ENCODE results near the gene ZNF813.

Gene ZNF813

GRCh38 chr19:53518121-53518520, 50.6 kb downstream of the ZNF813 start:
- Histone ChIP-seq H3K36me3 (ENCODE audit: low read length) (no peaks in the 10 kb centered on the region), H3K9me2 (replicated peaks; ENCODE audit: insufficient read depth, low read length) (no peaks in the 10 kb centered on the region), H3K9ac (ENCODE audit: low read length) (no peak overlapping the region), H3K4me2 (ENCODE audit: low read depth, low read length, poor library complexity, severe bottlenecking) (no peak overlapping the region), H3K79me2 (ENCODE audit: insufficient read depth, low read length) (no peaks in the 10 kb centered on the region; the same call in 1 of the 2 replicates), H2AFZ (ENCODE audit: low read depth, low read length, severe bottlenecking) (no peak overlapping the region), H3K9me3 (ENCODE audit: insufficient read depth, low read length) (no peaks in the 10 kb centered on the region), H3K27ac (ENCODE audit: low read depth, low read length) (no peak overlapping the region), H4K20me1 (ENCODE audit: low read depth, low read length) (no peaks in the 10 kb centered on the region), H3K27me3 (ENCODE audit: low read length) (no peaks in the 10 kb centered on the region), H3F3A (ENCODE audit: insufficient read depth) (no peaks in the 10 kb centered on the region), H3K4me3 (ENCODE audit: insufficient read depth, low read length, poor library complexity, severe bottlenecking) (no peak overlapping the region)
- TF ChIP-seq CTCF (IDR thresholded peaks at IDR 0.05; ENCODE audit: insufficient read depth, low read length, poor library complexity, severe bottlenecking) (no peak), EZH2phosphoT487 (conservative IDR thresholded peaks at IDR 0.05; ENCODE audit: low read length) (no peak)

GRCh38 chr19:53518716-53519115, 51.2 kb downstream of the ZNF813 start:
- TF ChIP-seq EZH2phosphoT487 (conservative IDR thresholded peaks at IDR 0.05; ENCODE audit: low read length) (no peak), CTCF (IDR thresholded peaks at IDR 0.05; ENCODE audit: insufficient read depth, low read length, poor library complexity, severe bottlenecking) (no peak)
- Histone ChIP-seq H3K9me3 (ENCODE audit: insufficient read depth, low read length) (no peaks in the 10 kb centered on the region), H3K27ac (ENCODE audit: low read depth, low read length) (no peak overlapping the region), H4K20me1 (ENCODE audit: low read depth, low read length) (no peaks in the 10 kb centered on the region), H3K9me2 (replicated peaks; ENCODE audit: insufficient read depth, low read length) (no peaks in the 10 kb centered on the region), H3K27me3 (ENCODE audit: low read length) (no peaks in the 10 kb centered on the region), H3K79me2 (ENCODE audit: insufficient read depth, low read length) (no peaks in the 10 kb centered on the region; the same call in 1 of the 2 replicates), H3K36me3 (ENCODE audit: low read length) (no peaks in the 10 kb centered on the region), H2AFZ (ENCODE audit: low read depth, low read length, severe bottlenecking) (no peak overlapping the region), H3K9ac (ENCODE audit: low read length) (no peak overlapping the region), H3F3A (ENCODE audit: insufficient read depth) (no peaks in the 10 kb centered on the region), H3K4me2 (ENCODE audit: low read depth, low read length, poor library complexity, severe bottlenecking) (no peak overlapping the region), H3K4me3 (ENCODE audit: insufficient read depth, low read length, poor library complexity, severe bottlenecking) (no peak overlapping the region)

- no peak overlapping the region for H3K9ac ChIP-seq (ENCODE audit: low read length)
- TF ChIP-seq CTCF (IDR thresholded peaks at IDR 0.05; ENCODE audit: insufficient read depth, low read length, poor library complexity, severe bottlenecking) (no peak), EZH2phosphoT487 (conservative IDR thresholded peaks at IDR 0.05; ENCODE audit: low read length) (no peak)
- no peak overlapping the region for H2AFZ ChIP-seq (ENCODE audit: low read depth, low read length, severe bottlenecking)
- no peaks in the 10 kb centered on the region for H3K27me3 ChIP-seq (ENCODE audit: low read length)
- H4K20me1 ChIP-seq (ENCODE audit: low read depth, low read length): no peaks in the 10 kb centered on the region
- no peaks in the 10 kb centered on the region for H3K36me3 ChIP-seq (ENCODE audit: low read length)
- no peaks in the 10 kb centered on the region for H3K9me3 ChIP-seq (ENCODE audit: insufficient read depth, low read length)
- no peaks in the 10 kb centered on the region; the same call in 1 of the 2 replicates for H3K79me2 ChIP-seq (ENCODE audit: insufficient read depth, low read length)
- H3K4me2 ChIP-seq (ENCODE audit: low read depth, low read length, poor library complexity, severe bottlenecking): no peak overlapping the region
- no peaks in the 10 kb centered on the region for H3F3A ChIP-seq (ENCODE audit: insufficient read depth)
- H3K9me2 ChIP-seq (replicated peaks; ENCODE audit: insufficient read depth, low read length): no peaks in the 10 kb centered on the region
- H3K4me3 ChIP-seq (ENCODE audit: insufficient read depth, low read length, poor library complexity, severe bottlenecking): no peak overlapping the region
- H3K27ac ChIP-seq (ENCODE audit: low read depth, low read length): no peak overlapping the region
These were observed 51.9 kb downstream of the ZNF813 start for GRCh38 chr19:53519446-53519845.
